HG03521 (cell line): ENCODE data around the gene TLE3.
A peak's percentile ranks its signal among the peaks of the same experiment; 100 is the strongest.

Experiments used
- ATAC-seq: cut with Tn5 transposase; IDR thresholded peaks from one replicate; pipeline ENCODE4 v1.9.1; 2021; ENCODE audit warnings: mild to moderate bottlenecking, moderate library complexity; ENCODE audit not compliant: unreplicated experiment

The TLE3 gene

DNA sequence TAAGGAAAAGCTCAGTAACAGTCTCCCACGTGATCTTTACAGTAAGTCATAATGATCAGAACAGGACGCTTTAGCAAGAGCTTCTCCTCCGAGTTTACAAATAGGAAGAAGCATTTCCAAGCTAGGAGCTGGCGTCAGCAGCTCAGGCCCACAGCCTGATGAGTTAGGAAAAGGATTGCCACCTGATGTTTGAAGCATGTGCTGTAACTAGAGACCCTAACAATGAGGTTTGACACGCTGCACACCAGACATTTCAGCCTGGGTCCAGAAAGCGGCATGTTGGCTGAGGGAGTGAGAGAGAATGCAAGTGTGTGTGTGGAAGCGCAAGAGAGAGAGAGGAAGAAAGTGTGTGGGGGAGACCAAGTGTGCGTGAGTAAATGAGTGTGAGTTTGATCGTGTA lies 47.3 kb downstream of the TLE3 start:
- ATAC-seq: no peak

DNA sequence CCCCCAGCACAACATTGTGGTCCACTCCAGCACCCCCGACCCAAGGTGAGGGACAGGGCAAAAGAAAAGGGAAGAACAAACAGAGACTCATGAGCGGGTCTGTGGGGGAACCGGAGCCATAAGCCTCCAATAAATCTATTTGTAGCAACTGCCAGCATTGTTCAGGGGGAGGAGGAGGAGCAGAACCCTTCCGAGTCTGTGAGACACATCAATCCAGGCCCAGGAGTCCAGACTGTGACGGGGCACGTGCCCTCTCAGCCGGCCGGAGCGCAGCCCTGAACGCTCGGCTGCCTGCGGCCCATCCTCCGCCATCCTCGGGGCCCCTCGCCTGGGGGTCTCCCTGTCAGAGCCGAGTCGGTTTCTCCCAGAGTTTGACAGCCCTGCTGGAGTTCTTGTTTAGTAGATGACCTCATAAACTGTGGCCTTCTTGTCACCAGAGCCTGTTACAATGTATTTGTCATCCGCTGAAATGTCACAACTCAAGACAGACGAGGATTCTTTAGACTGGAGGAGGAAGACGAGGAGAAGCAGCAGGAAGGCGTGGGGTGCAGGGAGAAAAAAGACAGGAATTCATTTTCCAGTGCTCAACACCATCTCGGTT lies 47.9 kb downstream of the TLE3 start:
- ATAC-seq: no peak

DNA sequence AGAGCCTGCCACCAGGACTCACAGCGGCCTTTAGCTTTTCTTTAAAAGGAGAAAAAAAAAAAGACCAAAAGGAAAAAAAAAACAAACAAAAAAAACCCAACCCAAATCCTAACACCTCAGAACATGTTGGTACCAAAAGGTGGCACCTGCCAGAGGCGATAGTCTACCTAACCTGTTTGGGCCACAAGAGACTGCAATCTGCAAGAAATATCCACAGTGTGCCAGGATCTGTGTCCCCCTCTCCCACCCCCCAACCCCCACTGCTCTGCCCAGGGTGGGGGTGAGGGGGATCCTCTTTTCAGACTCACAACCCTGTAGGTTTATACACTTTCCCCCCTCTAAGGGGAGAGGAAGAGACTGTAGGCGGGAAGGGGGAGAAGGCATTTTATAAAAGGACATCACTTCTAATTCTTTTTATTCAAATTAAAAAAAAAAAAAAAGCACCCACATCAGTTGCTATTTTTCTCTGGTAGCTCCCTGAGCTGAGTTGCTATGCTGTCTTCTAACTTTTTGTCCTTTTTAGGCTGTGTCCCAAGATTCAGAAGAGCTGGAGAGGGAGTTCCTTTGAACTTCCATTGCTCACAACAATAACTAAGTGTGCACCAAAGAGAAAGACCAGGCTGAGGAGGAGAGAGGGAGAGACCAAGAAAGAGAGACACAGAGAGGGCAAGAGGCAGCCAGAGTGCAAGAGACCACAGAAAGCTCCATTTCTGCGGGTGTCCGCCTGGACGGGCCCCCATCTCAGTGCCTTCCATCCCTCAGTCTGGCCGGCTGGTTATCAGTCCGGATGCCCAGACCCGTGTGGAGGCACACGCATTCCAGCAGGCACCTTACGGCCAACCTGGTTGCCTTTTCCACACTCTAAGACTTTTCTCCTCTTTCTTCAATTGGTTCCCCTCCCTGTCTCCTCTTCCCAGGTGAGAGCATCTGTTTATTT lies 48.9 kb downstream of the TLE3 start:
- no peak for ATAC-seq

DNA sequence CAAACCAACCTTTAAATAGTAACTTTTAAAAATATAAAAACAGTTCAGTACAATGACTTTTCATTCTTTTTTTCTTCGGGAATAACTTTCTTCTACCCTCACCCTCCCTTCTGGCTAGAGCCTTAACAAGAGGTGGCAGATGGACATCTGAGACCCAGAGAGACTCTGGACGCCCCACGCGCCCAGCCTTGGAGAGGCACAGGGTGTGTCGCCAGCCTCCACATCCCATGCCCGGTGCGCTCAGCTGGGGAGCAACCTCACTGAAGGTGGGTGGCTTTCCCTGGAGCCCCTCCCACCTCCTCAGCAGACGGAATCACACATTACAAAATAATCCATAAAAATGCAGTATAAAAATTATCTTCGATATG lies 49.5 kb downstream of the TLE3 start:
- no peak for ATAC-seq

- ATAC-seq: no peak
These were observed 50.1 kb downstream of the TLE3 start for GRCh38 chr15:70047386-70048197.

GRCh38 chr15:70046679-70047369 lies 50.9 kb downstream of the TLE3 start:
- no peak for ATAC-seq

- no peak for ATAC-seq
These were observed 52.7 kb downstream of the TLE3 start for GRCh38 chr15:70045045-70045444.

DNA sequence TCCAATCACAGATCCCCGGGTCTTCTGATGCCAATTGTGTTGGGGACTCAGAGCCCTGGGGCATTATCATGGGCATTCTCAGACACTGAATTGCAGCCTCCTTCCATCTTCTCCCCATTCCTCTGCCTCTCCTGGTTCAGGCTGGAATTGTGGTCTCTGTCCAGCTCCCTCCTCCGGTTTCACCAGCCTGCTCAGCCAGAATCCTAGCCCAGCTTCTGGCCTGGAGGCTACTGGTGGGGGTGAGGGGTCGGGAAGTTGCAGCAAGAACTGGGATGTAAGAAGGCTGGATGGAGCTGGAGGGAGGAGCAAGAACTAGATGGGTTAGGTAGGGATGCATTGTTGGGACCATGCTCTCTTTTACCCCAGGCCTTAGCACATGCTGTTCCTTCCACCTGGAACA lies 53.5 kb downstream of the TLE3 start:
- ATAC-seq: no peak

DNA sequence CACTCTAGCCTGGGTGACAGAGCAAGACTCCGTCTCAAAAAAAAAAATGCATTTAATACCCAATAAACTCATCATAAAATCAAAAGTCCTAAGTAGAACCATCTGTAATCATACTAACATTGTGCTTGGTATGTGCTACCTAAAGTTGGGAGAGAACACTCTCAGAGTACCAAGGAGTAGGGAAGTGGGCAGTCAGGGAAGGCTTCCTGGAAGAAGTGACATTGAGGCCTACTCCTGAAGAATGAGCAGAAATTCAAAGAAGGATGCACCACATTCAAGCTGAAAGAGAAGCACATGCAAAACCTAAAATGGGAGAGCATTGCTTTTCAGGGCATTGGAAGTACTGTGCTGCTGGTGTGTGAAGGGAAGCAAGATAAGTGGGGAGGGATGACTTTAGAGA lies 54.1 kb downstream of the TLE3 start:
- ATAC-seq: no peak

DNA sequence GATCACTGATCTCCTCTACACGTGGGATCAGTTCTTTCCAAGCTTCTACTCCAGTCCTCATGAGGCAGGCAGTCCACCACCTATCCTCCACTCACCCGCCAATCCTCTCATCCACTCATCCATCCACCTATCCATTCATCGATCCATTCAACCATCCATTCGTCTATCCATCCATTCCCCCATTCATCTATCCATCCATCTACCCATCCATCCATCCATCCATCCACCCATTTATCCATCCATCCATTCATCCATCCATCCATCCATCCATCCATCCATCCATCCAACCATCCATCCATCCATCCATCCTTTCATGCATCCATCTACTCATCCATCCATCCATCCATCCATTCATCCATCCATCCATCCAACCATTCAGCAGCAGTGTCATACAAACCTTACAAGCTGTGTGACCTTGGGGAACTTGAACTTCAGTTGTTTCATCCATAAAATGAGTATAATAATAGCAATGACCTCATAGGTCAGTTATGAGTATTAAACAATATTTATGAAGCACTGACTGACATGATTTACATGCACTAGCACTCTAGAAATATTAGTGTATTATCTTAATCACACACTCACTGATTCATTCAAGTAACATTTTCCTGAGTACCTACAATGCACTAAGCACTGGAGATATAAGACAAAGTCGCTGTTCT lies 55.0 kb downstream of the TLE3 start:
- no peak for ATAC-seq

GRCh38 chr15:70039917-70040316 lies 57.8 kb downstream of the TLE3 start:
- ATAC-seq: no peak

DNA sequence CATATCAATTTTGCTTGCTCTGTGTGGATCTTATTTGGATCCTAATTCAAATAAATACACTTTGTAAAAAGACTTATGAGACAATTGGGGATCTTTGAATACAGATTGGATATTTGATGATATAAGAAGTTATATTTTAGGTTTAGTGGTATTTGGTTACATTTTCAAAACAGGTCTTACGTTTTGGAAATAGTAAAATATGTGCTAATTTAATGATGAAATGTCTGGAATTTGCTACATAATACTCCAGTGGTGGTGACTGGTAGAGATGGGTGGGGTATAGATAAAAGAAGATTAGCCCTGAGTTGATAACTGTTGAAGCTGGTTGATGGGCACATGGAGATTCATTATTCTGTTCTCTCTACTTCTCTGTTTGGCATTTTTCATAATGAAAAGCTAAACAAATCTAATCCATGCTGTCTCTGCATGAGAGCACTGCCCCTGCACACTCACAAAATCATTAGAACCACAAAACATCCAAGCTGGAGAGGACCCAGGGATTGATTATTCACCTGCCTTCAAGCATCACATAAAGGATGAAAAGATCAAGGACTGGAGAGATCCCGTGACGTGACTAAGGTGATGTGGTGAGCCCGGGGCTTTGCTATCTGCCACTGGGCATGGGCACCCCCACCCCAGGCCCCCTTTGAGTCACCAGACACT lies 58.9 kb downstream of the TLE3 start:
- ATAC-seq: no peak

GRCh38 chr15:70037292-70037640 lies 60.5 kb downstream of the TLE3 start:
- no peak for ATAC-seq

GRCh38 chr15:70036585-70037291 lies 61.0 kb downstream of the TLE3 start:
- ATAC-seq: peak; percentile 65

DNA sequence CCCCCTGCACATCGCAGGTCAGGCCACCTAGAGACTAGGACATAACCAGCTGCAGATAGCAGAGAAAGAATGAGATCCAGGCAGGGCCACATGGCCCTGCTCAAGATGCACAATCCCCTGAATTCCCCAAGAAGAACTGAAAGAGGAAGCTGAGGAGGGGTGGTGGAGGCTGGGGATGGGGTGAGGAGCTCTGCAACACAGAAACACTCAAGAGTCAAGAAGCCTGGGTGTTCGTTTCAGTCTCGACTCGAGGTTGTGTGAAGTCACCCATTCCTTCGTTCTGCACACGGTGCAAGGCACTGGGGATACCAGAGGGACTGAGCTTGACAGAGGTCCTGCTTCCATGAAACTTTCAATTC lies 62.0 kb downstream of the TLE3 start:
- no peak for ATAC-seq

DNA sequence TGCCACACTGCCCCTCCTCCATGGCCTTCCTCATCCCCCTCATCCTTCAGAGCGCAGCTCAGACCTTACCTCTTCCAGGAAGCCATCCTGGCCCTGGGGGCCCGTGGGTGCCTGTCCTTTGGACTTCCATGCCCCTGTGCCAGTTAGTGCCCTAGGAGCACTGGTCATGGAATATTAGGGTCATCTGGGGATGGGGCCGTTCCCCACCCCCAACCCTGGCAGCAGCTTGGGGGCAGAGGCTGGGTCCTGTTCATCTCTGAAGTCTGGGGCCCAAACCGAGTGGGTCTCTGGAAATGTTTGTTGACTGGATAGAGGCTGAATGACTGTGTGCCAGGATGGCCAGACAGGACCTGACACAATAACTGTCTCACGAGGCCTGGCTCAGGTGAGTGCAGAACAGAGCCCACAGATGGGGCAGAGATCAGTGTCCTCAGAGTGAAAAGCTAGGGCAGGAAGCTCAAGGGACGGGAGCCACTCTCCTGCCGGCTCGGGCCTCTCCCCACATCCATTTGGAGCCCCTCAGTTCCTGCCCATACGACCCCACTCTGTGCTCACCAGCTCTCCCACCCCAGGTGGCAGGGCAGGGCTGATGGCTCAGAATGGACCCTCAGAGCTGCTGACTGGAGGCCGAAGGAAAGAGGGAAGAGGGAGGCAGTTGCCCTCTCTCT lies 62.5 kb downstream of the TLE3 start:
- no peak for ATAC-seq

- no peak for ATAC-seq
These were observed 63.1 kb downstream of the TLE3 start for GRCh38 chr15:70034596-70034995.

DNA sequence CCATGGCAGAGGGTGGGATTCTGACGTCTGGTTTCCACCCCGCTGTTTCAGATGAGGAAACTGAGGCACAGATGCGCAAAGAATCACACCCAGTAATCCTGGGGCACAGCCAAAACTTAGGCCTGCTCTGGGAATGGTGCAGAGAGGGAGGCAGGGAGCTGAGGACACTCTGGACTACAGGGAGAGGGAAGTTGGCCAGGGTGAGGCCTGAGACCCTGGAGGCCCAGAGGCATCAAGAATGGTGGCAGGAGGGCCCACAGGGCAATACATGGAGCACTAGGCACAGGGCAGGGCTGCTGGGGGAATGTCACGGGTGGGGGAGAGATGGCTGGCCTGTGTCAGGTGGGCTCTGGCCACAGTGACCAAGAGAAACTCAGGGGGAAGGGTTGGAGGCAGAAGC lies 63.6 kb downstream of the TLE3 start:
- ATAC-seq: no peak

DNA sequence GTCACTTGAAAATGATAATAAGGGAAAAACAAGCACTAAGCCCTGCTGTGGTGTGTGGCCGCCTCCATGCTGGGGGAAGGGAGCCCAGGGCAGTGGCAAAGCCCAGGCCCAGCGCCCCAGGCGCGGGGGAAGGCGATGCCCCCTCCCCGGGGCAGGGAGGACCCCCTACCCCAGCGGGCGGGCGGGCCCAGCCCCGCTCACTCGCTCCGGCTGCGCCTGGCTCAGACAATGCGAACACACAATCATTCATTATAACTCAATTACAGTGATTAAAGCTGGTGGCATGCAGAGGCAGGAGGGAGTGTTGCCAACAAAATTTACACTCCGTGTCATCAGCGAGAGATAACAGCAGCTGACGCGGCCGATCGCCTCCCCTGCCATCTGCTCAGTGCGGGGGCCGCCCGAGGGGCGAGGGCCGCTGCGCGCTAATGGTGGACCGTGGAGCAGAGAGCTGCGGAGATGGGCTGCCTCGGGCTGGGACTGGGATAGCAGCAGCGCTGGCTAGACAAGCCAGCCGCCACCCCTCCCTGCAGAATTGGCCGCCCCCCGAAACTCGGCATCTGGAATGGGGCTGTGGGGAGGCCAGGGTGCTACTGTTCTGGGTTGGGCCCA lies 64.1 kb downstream of the TLE3 start:
- ATAC-seq: no peak
